HepG2 (cell line): ENCODE measurements around the gene PAQR6. TPM values are rescaled to one million over a fixed set of nuclear protein-coding genes. Genes with fewer than 3 reads are reported as not detected.

Source experiments
- ELF3 ChIP-seq: IDR thresholded peaks from 2 replicates; pipeline ENCODE4 v1.6.1; 2016; ENCODE audit warnings: missing genetic modification reagents, missing compliant biosample characterization
- HNF1A ChIP-seq, 2 experiments: sonication (generic) in 1 of 2; formaldehyde crosslinking in 1 of 2; IDR thresholded peaks; 2 replicates each; pipeline versions ENCODE4 v1.4.0 to v1.6.1; 2016 to 2020; ENCODE audit warnings: borderline replicate concordance in 1 of 2, low read depth in 1 of 2, mild to moderate bottlenecking in 1 of 2, missing genetic modification reagents in 1 of 2
- HNRNPUL1 ChIP-seq: fragments of 200-400 bp; formaldehyde crosslinking; IDR thresholded peaks from 2 replicates; pipeline ENCODE4 v1.6.1; 2017; ENCODE audit warnings: low read depth, mild to moderate bottlenecking, low read length, moderate library complexity
- NFIC ChIP-seq: IDR thresholded peaks from 2 replicates; pipeline ENCODE4 v1.6.1; 2012; ENCODE audit warnings: mild to moderate bottlenecking, low read length, inconsistent platforms
- NFRKB ChIP-seq: fragments of 450-650 bp; IDR thresholded peaks from 2 replicates; pipeline ENCODE4 v1.6.1; 2017
- PHF20 ChIP-seq: sonication (generic); formaldehyde crosslinking; IDR thresholded peaks from 2 replicates; pipeline ENCODE4 v1.5.0; 2020; ENCODE audit warnings: mild to moderate bottlenecking, missing genetic modification reagents
- RBM39 ChIP-seq: fragments of 200-400 bp; formaldehyde crosslinking; IDR thresholded peaks from one replicate; pipeline ENCODE4 v1.6.1; 2018; ENCODE audit warnings: antibody characterized with exemption, mild to moderate bottlenecking, low read depth, low read length; ENCODE audit not compliant: poor library complexity, severe bottlenecking
- SNAI1 ChIP-seq: sonication (generic); formaldehyde crosslinking; IDR thresholded peaks from 2 replicates; pipeline ENCODE4 v1.5.0; 2020; ENCODE audit warnings: mild to moderate bottlenecking, missing genetic modification reagents, borderline replicate concordance
- ZBTB8A ChIP-seq: sonication (generic); formaldehyde crosslinking; IDR thresholded peaks from 2 replicates; pipeline ENCODE4 v1.4.0; 2020; ENCODE audit warnings: mild to moderate bottlenecking, low read depth, missing genetic modification reagents, borderline replicate concordance
- ZNF230 ChIP-seq: sonication (generic); formaldehyde crosslinking; IDR thresholded peaks from 2 replicates; pipeline ENCODE4 v1.4.0; 2020; ENCODE audit warnings: mild to moderate bottlenecking, missing genetic modification reagents
- ZNF3 ChIP-seq: IDR thresholded peaks from 2 replicates; pipeline ENCODE4 v1.7.0; 2017; ENCODE audit warnings: inconsistent platforms
- ZNF441 ChIP-seq: sonication (generic); formaldehyde crosslinking; IDR thresholded peaks from 2 replicates; pipeline ENCODE4 v1.7.0; 2021; ENCODE audit warnings: missing genetic modification reagents, borderline replicate concordance
- ZNF468 ChIP-seq: sonication (generic); formaldehyde crosslinking; IDR thresholded peaks from 2 replicates; pipeline ENCODE4 v1.8.0; 2022; ENCODE audit warnings: mild to moderate bottlenecking, moderate library complexity, missing genetic modification reagents
- ZNF550 ChIP-seq: sonication (generic); formaldehyde crosslinking; IDR thresholded peaks from 2 replicates; pipeline ENCODE4 v1.4.0; 2020; ENCODE audit warnings: mild to moderate bottlenecking, missing genetic modification reagents, borderline replicate concordance
- ZNF710 ChIP-seq: sonication (generic); formaldehyde crosslinking; IDR thresholded peaks from 2 replicates; pipeline ENCODE4 v1.5.0; 2020; ENCODE audit warnings: mild to moderate bottlenecking, missing genetic modification reagents, borderline replicate concordance
- ZNF775 ChIP-seq: sonication (generic); formaldehyde crosslinking; IDR thresholded peaks from 2 replicates; pipeline ENCODE4 v1.4.0; 2020; ENCODE audit warnings: missing genetic modification reagents, mild to moderate bottlenecking, moderate library complexity, borderline replicate concordance
- ZNF883 ChIP-seq: sonication (generic); formaldehyde crosslinking; IDR thresholded peaks from 2 replicates; pipeline ENCODE4 v1.5.1; 2020; ENCODE audit warnings: mild to moderate bottlenecking, missing genetic modification reagents; ENCODE audit errors: not compliant biosample characterization
- polyA plus RNA-seq, 8 experiments: library from polyadenylated mRNA; depleted of rRNA in 3 of 8; stranded (reverse) in 7 of 8; unstranded in 1 of 8; fragments of >200 nt; fragmentation: Illumina TruSeq in 4 of 8; extraction: Trizol in 4 of 8; gene quantifications; 2 replicates each; pipeline versions ENCODE4 v1.2.1 to v1.2.3, GENCODE V29; 2011 to 2016; ENCODE audit warnings: low read depth in 4 of 8, missing spikeins in 1 of 8, mixed read lengths in 1 of 8; ENCODE audit not compliant: insufficient read depth in 1 of 8
- total RNA-seq, 5 experiments: library from RNA; depleted of rRNA; stranded (reverse); fragments of >200 nt; fragmentation: Illumina TruSeq; extraction: Trizol; gene quantifications; 2 replicates each; pipeline ENCODE4 v1.2.3, GENCODE V29; 2016; ENCODE audit warnings: low read depth in 1 of 5
- TF ChIP-seq, protein P1 (sequence below): sonication (generic); formaldehyde crosslinking; IDR thresholded peaks from 2 replicates; pipeline ENCODE4 v1.9.0; 2021; ENCODE audit warnings: missing genetic modification reagents, borderline replicate concordance
- TF ChIP-seq, protein P2 (sequence below): sonication (generic); formaldehyde crosslinking; conservative IDR thresholded peaks from 2 replicates; pipeline ENCODE4 v1.8.0; 2022; ENCODE audit warnings: mild to moderate bottlenecking, moderate library complexity, missing genetic modification reagents

The PAQR6 gene
- total and polyA plus RNA-seq, 2 of the 13 experiments (the other 11 are each of a cell fraction or from before 2014, with no cell fraction given), result 0.82 to 1.4 TPM

DNA sequence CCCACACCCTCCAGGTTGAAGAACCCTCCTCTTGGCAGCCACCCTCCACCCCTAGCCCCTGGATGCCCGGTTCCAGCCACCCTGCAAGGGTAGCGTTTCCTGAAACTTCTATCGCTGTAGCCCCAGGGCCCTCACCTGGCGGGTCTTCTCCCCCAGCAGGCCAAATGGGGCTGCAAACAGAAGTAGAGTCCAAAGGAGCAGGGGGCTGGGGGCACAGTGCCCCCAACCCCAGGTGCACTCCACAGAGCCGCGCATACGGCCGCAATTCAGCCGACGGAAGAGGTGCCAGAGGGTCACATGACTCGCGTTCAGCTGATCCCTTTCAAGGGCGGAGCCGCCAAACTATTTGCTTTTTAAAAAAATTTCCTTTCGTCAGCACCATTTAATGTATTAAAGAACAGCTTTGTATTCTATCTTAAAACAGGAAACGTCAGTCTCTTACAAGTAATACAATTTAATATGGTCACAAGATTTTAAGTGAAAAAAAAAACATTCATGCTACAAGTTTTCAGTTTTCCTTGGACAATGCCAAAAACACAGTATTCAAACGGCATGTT lies 47.6 kb upstream of the PAQR6 start, which contains the start of gene GLMP (continued):
- TF ChIP-seq, protein P1, sequence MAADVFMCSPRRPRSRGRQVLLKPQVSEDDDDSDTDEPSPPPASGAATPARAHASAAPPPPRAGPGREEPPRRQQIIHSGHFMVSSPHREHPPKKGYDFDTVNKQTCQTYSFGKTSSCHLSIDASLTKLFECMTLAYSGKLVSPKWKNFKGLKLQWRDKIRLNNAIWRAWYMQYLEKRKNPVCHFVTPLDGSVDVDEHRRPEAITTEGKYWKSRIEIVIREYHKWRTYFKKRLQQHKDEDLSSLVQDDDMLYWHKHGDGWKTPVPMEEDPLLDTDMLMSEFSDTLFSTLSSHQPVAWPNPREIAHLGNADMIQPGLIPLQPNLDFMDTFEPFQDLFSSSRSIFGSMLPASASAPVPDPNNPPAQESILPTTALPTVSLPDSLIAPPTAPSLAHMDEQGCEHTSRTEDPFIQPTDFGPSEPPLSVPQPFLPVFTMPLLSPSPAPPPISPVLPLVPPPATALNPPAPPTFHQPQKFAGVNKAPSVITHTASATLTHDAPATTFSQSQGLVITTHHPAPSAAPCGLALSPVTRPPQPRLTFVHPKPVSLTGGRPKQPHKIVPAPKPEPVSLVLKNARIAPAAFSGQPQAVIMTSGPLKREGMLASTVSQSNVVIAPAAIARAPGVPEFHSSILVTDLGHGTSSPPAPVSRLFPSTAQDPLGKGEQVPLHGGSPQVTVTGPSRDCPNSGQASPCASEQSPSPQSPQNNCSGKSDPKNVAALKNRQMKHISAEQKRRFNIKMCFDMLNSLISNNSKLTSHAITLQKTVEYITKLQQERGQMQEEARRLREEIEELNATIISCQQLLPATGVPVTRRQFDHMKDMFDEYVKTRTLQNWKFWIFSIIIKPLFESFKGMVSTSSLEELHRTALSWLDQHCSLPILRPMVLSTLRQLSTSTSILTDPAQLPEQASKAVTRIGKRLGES (CRISPR knock-in tag), result no peak
- TF ChIP-seq SNAI1 (CRISPR knock-in tag) (no peak), ZNF550 (CRISPR knock-in tag) (no peak), ZNF441 (CRISPR knock-in tag) (no peak), ZNF230 (CRISPR knock-in tag) (no peak), RBM39 (no peak), PHF20 (CRISPR knock-in tag) (peak; percentile 90), ZNF775 (CRISPR knock-in tag) (no peak), ZNF710 (CRISPR knock-in tag) (no peak), ZNF468 (CRISPR knock-in tag) (no peak), ZNF883 (CRISPR knock-in tag) (no peak), NFRKB (no peak), HNF1A (IDR thresholded peaks at IDR 0.05; ENCODE audit: low read depth) (no peak), HNF1A (CRISPR knock-in tag; IDR thresholded peaks at IDR 0.05; ENCODE audit: borderline replicate concordance) (no peak), ELF3 (no peak; the same call in 1 of the 2 replicates), ZNF3 (CRISPR knock-in tag) (no peak), NFIC (no peak), HNRNPUL1 (no peak), ZBTB8A (CRISPR knock-in tag) (no peak)
- TF ChIP-seq, protein P2, sequence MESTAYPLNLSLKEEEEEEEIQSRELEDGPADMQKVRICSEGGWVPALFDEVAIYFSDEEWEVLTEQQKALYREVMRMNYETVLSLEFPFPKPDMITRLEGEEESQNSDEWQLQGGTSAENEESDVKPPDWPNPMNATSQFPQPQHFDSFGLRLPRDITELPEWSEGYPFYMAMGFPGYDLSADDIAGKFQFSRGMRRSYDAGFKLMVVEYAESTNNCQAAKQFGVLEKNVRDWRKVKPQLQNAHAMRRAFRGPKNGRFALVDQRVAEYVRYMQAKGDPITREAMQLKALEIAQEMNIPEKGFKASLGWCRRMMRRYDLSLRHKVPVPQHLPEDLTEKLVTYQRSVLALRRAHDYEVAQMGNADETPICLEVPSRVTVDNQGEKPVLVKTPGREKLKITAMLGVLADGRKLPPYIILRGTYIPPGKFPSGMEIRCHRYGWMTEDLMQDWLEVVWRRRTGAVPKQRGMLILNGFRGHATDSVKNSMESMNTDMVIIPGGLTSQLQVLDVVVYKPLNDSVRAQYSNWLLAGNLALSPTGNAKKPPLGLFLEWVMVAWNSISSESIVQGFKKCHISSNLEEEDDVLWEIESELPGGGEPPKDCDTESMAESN, result no peak
